A549 (cell line): ENCODE data around the gene DCN.

Experiments
- EP300 ChIP-seq, 2 experiments: fragments of >200 bp; sonication (Bioruptor Twin); formaldehyde crosslinking; IDR thresholded peaks; 2 replicates in 1 of 2; 3 replicates in 1 of 2; pipeline ENCODE4 v1.6.1; 2016 to 2017
- RARB ChIP-seq: fragments of 250-450 bp; sonication (Bioruptor Pico); IDR thresholded peaks from 2 replicates; pipeline ENCODE4 v1.8.0; 2021; ENCODE audit warnings: mild to moderate bottlenecking, moderate library complexity
- TF ChIP-seq, protein P1 (sequence below): fragments of >200 bp; sonication (Bioruptor Twin); formaldehyde crosslinking; IDR thresholded peaks from 3 replicates; pipeline ENCODE4 v1.5.1; 2016
- TF ChIP-seq, protein P2 (sequence below): IDR thresholded peaks from 2 replicates; pipeline ENCODE4 v1.6.1; 2012

DNA sequence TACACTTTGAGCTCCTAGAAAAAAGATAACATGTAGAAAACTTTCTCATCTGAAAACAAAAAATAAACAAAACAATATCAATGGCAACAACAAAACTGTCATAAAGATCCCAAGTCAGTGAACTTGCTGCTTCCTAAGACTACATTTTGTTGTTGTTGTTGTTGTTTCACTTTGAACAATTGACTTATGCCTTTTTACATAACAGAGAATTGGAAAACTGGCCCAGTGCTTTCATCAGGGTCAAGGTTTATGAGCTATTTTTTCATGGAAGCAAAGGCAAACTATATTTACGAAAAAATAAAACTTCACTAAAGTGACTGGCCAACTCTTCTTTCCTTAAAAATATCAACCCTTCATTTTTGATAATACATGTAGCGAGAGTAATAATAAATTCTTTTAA is 6.3 kb downstream of the DCN start:
- TF ChIP-seq, protein P1, sequence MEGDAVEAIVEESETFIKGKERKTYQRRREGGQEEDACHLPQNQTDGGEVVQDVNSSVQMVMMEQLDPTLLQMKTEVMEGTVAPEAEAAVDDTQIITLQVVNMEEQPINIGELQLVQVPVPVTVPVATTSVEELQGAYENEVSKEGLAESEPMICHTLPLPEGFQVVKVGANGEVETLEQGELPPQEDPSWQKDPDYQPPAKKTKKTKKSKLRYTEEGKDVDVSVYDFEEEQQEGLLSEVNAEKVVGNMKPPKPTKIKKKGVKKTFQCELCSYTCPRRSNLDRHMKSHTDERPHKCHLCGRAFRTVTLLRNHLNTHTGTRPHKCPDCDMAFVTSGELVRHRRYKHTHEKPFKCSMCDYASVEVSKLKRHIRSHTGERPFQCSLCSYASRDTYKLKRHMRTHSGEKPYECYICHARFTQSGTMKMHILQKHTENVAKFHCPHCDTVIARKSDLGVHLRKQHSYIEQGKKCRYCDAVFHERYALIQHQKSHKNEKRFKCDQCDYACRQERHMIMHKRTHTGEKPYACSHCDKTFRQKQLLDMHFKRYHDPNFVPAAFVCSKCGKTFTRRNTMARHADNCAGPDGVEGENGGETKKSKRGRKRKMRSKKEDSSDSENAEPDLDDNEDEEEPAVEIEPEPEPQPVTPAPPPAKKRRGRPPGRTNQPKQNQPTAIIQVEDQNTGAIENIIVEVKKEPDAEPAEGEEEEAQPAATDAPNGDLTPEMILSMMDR = no peak
- TF ChIP-seq, protein P2, sequence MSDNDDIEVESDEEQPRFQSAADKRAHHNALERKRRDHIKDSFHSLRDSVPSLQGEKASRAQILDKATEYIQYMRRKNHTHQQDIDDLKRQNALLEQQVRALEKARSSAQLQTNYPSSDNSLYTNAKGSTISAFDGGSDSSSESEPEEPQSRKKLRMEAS = no peak
- TF ChIP-seq EP300 (IDR thresholded peaks at IDR 0.05) (no peak), RARB (no peak)
